Neural crest cell (in vitro differentiated cells): ENCODE measurements around the gene PIK3CA. TPM values are rescaled to one million over a fixed set of nuclear protein-coding genes. Genes with fewer than 3 reads are reported as not detected.
"Not testable (repeated sequence)": the region's sequence is repeated elsewhere in the genome, so short reads cannot be mapped to it uniquely, and the experiment has no call there.

Experiments used
- DNase-seq: peaks from one replicate; pipeline ENCODE4 v3.0.0; 2021; ENCODE audit warnings: low read depth, mixed read lengths, low spot score
- H3K27ac Mint-ChIP-seq: one replicate; pipeline ENCODE4 v1.8.0; 2021; ENCODE audit warnings: mild to moderate bottlenecking, mixed read lengths; ENCODE audit not compliant: unreplicated experiment
- H3K27me3 Mint-ChIP-seq: 2 replicates; pipeline ENCODE4 v1.8.0; 2021; ENCODE audit warnings: low read depth, mild to moderate bottlenecking, mixed read lengths
- H3K36me3 Mint-ChIP-seq: 2 replicates; pipeline ENCODE4 v1.8.0; 2021; ENCODE audit warnings: low read depth, mild to moderate bottlenecking, mixed read lengths
- H3K4me1 Mint-ChIP-seq: 2 replicates; pipeline ENCODE4 v1.8.0; 2021; ENCODE audit warnings: mixed read lengths
- H3K4me3 Mint-ChIP-seq: one replicate; pipeline ENCODE4 v1.8.0; 2021; ENCODE audit warnings: mild to moderate bottlenecking, mixed read lengths
- H3K9me3 Mint-ChIP-seq: 2 replicates; pipeline ENCODE4 v1.8.0; 2021; ENCODE audit warnings: mixed read lengths
- CTCF ChIP-seq: fragments of 200-600 bp; sonication (generic); conservative IDR thresholded peaks from 2 replicates; pipeline ENCODE4 v1.5.0; 2021; ENCODE audit warnings: antibody characterized with exemption, mild to moderate bottlenecking
- total RNA-seq: library from RNA; stranded (reverse); gene quantifications from 2 replicates; pipeline ENCODE4 v1.2.1, GENCODE V29; 2021

The PIK3CA gene
- total RNA-seq, 1 donor from 2014 or later, result 14.1 TPM

- no peak for DNase-seq
- Mint-ChIP-seq H3K4me1 (no peaks in the 10 kb centered on the region), H3K9me3 (no peaks in the 10 kb centered on the region), H3K36me3 (peaks cover 12% of the 10 kb centered on the region), H3K4me3 (no peak overlapping the region), H3K27ac (no peak overlapping the region), H3K27me3 (no peaks in the 10 kb centered on the region)
- no peak for TF ChIP-seq CTCF
These were observed 96.7 kb downstream of the PIK3CA start for GRCh38 chr3:179244878-179245277.

- Mint-ChIP-seq H3K4me1 (no peaks in the 10 kb centered on the region), H3K27ac (no peak overlapping the region), H3K4me3 (no peak overlapping the region), H3K9me3 (no peaks in the 10 kb centered on the region), H3K27me3 (no peaks in the 10 kb centered on the region), H3K36me3 (peaks cover 21% of the 10 kb centered on the region)
- no peak for TF ChIP-seq CTCF
- no peak for DNase-seq
These were observed 99.3 kb downstream of the PIK3CA start for GRCh38 chr3:179247289-179248015.

GRCh38 chr3:179250803-179251476, 102.8 kb downstream of the PIK3CA start, which contains the start of gene KCNMB3:
TSS of gene KCNMB3 (minus strand) at chr3:179251114. CDS start at chr3:179250990, 124 bp downstream.
- peaks cover 23% of the 10 kb centered on the region for H3K36me3 Mint-ChIP-seq
- H3K27me3 Mint-ChIP-seq, result no peaks in the 10 kb centered on the region
- peak within 1 kb of the TSS; percentile 58 for H3K27ac Mint-ChIP-seq
- H3K4me3 Mint-ChIP-seq, result no peak within 1 kb of the TSS
- peaks cover 4% of the 10 kb centered on the region for H3K4me1 Mint-ChIP-seq
- DNase-seq, result no peak
- H3K9me3 Mint-ChIP-seq, result peaks cover 6% of the 10 kb centered on the region
- no peak for TF ChIP-seq CTCF

- DNase-seq, result no peak
- no peak overlapping the region for H3K4me3 Mint-ChIP-seq
- H3K27me3 Mint-ChIP-seq, result no peaks in the 10 kb centered on the region
- TF ChIP-seq CTCF, result no peak
- no peak overlapping the region for H3K27ac Mint-ChIP-seq
- peaks cover 35% of the 10 kb centered on the region for H3K36me3 Mint-ChIP-seq
- H3K9me3 Mint-ChIP-seq, result peaks cover 19% of the 10 kb centered on the region
- H3K4me1 Mint-ChIP-seq, result peaks cover 8% of the 10 kb centered on the region
These were observed 108.7 kb downstream of the PIK3CA start for GRCh38 chr3:179256813-179257212.

- H3K27ac Mint-ChIP-seq, H3K4me1 Mint-ChIP-seq, H3K27me3 Mint-ChIP-seq, H3K4me3 Mint-ChIP-seq, DNase-seq: not testable (repeated sequence)
- peaks cover 19% of the 10 kb centered on the region for H3K9me3 Mint-ChIP-seq
- peaks cover 35% of the 10 kb centered on the region for H3K36me3 Mint-ChIP-seq
These were observed 109.6 kb downstream of the PIK3CA start for GRCh38 chr3:179257742-179258141.

- H3K27me3 Mint-ChIP-seq, result no peaks in the 10 kb centered on the region
- H3K4me3 Mint-ChIP-seq, result no peak overlapping the region
- peaks cover 8% of the 10 kb centered on the region for H3K4me1 Mint-ChIP-seq
- no peak for TF ChIP-seq CTCF
- peak overlapping the region; percentile 46 for H3K27ac Mint-ChIP-seq
- peaks cover 19% of the 10 kb centered on the region for H3K9me3 Mint-ChIP-seq
- peaks cover 35% of the 10 kb centered on the region for H3K36me3 Mint-ChIP-seq
- no peak for DNase-seq
These were observed 110.7 kb downstream of the PIK3CA start for GRCh38 chr3:179258820-179259219.

- peaks cover 35% of the 10 kb centered on the region for H3K36me3 Mint-ChIP-seq
- H3K27me3 Mint-ChIP-seq, H3K4me1 Mint-ChIP-seq, DNase-seq, H3K27ac Mint-ChIP-seq: not testable (repeated sequence)
- peak overlapping the region; percentile 79 for H3K4me3 Mint-ChIP-seq
- peaks cover 19% of the 10 kb centered on the region for H3K9me3 Mint-ChIP-seq
These were observed 112.0 kb downstream of the PIK3CA start for GRCh38 chr3:179259959-179260756.
